ENCODE results near the gene SMAGP.
"Not testable (repeated sequence)": the region's sequence is repeated elsewhere in the genome, so short reads cannot be mapped to it uniquely, and the experiment has no call there.

Gene SMAGP

GRCh38 chr12:51269174-51270066 lies 795 bp downstream of the SMAGP start:
- Histone ChIP-seq H3K4me3 (ENCODE audit: severe bottlenecking) (peak overlapping the region; percentile 48), H3K27ac (ENCODE audit: poor library complexity, severe bottlenecking) (peak overlapping the region; percentile 86), H3K36me3 (ENCODE audit: low read depth) (peaks cover 6% of the 10 kb centered on the region), H3K27me3 (ENCODE audit: insufficient read depth, poor library complexity, severe bottlenecking) (no peaks in the 10 kb centered on the region), H3K9me3 (ENCODE audit: severe bottlenecking) (no peaks in the 10 kb centered on the region), H3K4me1 (ENCODE audit: insufficient read depth, poor library complexity, severe bottlenecking) (peaks cover 23% of the 10 kb centered on the region)
- peak; percentile 59 for TF ChIP-seq CTCF (IDR thresholded peaks at IDR 0.05; ENCODE audit: poor library complexity, severe bottlenecking)
- DNase-seq (ENCODE audit: low spot score), result peak; percentile 66
- ATAC-seq (ENCODE audit: low read depth), result peak; percentile 60

GRCh38 chr12:51265024-51265423 lies 5.2 kb downstream of the SMAGP start:
- Histone ChIP-seq H3K4me1 (ENCODE audit: insufficient read depth, poor library complexity, severe bottlenecking) (peaks cover 12% of the 10 kb centered on the region), H3K27ac (ENCODE audit: poor library complexity, severe bottlenecking) (no peak overlapping the region), H3K4me3 (ENCODE audit: severe bottlenecking) (no peak overlapping the region), H3K36me3 (ENCODE audit: low read depth) (peaks cover 14% of the 10 kb centered on the region; the same call in 1 of the 2 replicates), H3K9me3 (ENCODE audit: severe bottlenecking) (no peaks in the 10 kb centered on the region), H3K27me3 (ENCODE audit: insufficient read depth, poor library complexity, severe bottlenecking) (no peaks in the 10 kb centered on the region)
- ATAC-seq (ENCODE audit: low read depth) (no peak), DNase-seq (ENCODE audit: low spot score) (no peak)
- no peak for TF ChIP-seq CTCF (IDR thresholded peaks at IDR 0.05; ENCODE audit: poor library complexity, severe bottlenecking)

GRCh38 chr12:51264297-51264696 lies 5.9 kb downstream of the SMAGP start:
- DNase-seq (ENCODE audit: low spot score), result no peak
- ATAC-seq (ENCODE audit: low read depth), result no peak
- no peak for TF ChIP-seq CTCF (IDR thresholded peaks at IDR 0.05; ENCODE audit: poor library complexity, severe bottlenecking)
- H3K4me1 ChIP-seq (ENCODE audit: insufficient read depth, poor library complexity, severe bottlenecking), result peaks cover 12% of the 10 kb centered on the region
- H3K36me3 ChIP-seq (ENCODE audit: low read depth), result peaks cover 14% of the 10 kb centered on the region; the same call in 1 of the 2 replicates
- H3K27me3 ChIP-seq (ENCODE audit: insufficient read depth, poor library complexity, severe bottlenecking), result no peaks in the 10 kb centered on the region
- no peak overlapping the region for H3K4me3 ChIP-seq (ENCODE audit: severe bottlenecking)
- H3K27ac ChIP-seq (ENCODE audit: poor library complexity, severe bottlenecking), result no peak overlapping the region
- no peaks in the 10 kb centered on the region for H3K9me3 ChIP-seq (ENCODE audit: severe bottlenecking)

GRCh38 chr12:51263341-51263740 lies 6.9 kb downstream of the SMAGP start:
- Histone ChIP-seq H3K4me3 (ENCODE audit: severe bottlenecking) (no peak overlapping the region), H3K4me1 (ENCODE audit: insufficient read depth, poor library complexity, severe bottlenecking) (peaks cover 7% of the 10 kb centered on the region), H3K27me3 (ENCODE audit: insufficient read depth, poor library complexity, severe bottlenecking) (no peaks in the 10 kb centered on the region), H3K27ac (ENCODE audit: poor library complexity, severe bottlenecking) (no peak overlapping the region), H3K36me3 (ENCODE audit: low read depth) (peaks cover 14% of the 10 kb centered on the region; the same call in 1 of the 2 replicates), H3K9me3 (ENCODE audit: severe bottlenecking) (no peaks in the 10 kb centered on the region)
- no peak for ATAC-seq (ENCODE audit: low read depth)
- no peak for TF ChIP-seq CTCF (IDR thresholded peaks at IDR 0.05; ENCODE audit: poor library complexity, severe bottlenecking)
- DNase-seq (ENCODE audit: low spot score), result no peak

- H3K9me3 ChIP-seq (ENCODE audit: severe bottlenecking), result no peaks in the 10 kb centered on the region
- H3K36me3 ChIP-seq (ENCODE audit: low read depth), result peaks cover 14% of the 10 kb centered on the region; the same call in 1 of the 2 replicates
- no peak overlapping the region for H3K4me3 ChIP-seq (ENCODE audit: severe bottlenecking)
- peak; percentile 45 for TF ChIP-seq CTCF (IDR thresholded peaks at IDR 0.05; ENCODE audit: poor library complexity, severe bottlenecking)
- H3K27ac ChIP-seq (ENCODE audit: poor library complexity, severe bottlenecking), result no peak overlapping the region
- H3K27me3 ChIP-seq (ENCODE audit: insufficient read depth, poor library complexity, severe bottlenecking), result no peaks in the 10 kb centered on the region
- no peak for DNase-seq (ENCODE audit: low spot score)
- peaks cover 7% of the 10 kb centered on the region for H3K4me1 ChIP-seq (ENCODE audit: insufficient read depth, poor library complexity, severe bottlenecking)
- peak; percentile 66; the same call in 2 of the 3 replicates for ATAC-seq (ENCODE audit: low read depth)
These were observed 7.4 kb downstream of the SMAGP start for GRCh38 chr12:51262758-51263177.

GRCh38 chr12:51259600-51259999 lies 10.6 kb downstream of the SMAGP start:
- ATAC-seq (ENCODE audit: low read depth); H3K9me3 ChIP-seq (ENCODE audit: severe bottlenecking); H3K27ac ChIP-seq (ENCODE audit: poor library complexity, severe bottlenecking): not testable (repeated sequence)

More at GRCh38 chr12:51259600-51259999, 10.6 kb downstream of the SMAGP start:
- not testable (repeated sequence) for DNase-seq (ENCODE audit: low spot score); H3K27me3 ChIP-seq (ENCODE audit: insufficient read depth, poor library complexity, severe bottlenecking); H3K4me1 ChIP-seq (ENCODE audit: insufficient read depth, poor library complexity, severe bottlenecking); H3K36me3 ChIP-seq (ENCODE audit: low read depth); H3K4me3 ChIP-seq (ENCODE audit: severe bottlenecking)
